GM19372 (cell line): ENCODE results near the gene THAP4.

ENCODE experiments used
- ATAC-seq: cut with Tn5 transposase; IDR thresholded peaks from one replicate; pipeline ENCODE4 v1.9.1; 2021; ENCODE audit warnings: mild to moderate bottlenecking, low read depth, moderate library complexity; ENCODE audit not compliant: unreplicated experiment

Gene THAP4

GRCh38 chr2:241637018-241637794, at the start of gene THAP4, which contains the start of gene ATG4B:
TSS of gene THAP4 (minus strand) at chr2:241637158. CDS start at chr2:241637017, 141 bp downstream.
TSS of gene ATG4B (plus strand) at chr2:241637693. CDS start at chr2:241637715, 22 bp downstream.
- peak; percentile 61 for ATAC-seq

GRCh38 chr2:241686324-241686649, 49.3 kb upstream of the THAP4 start:
- ATAC-seq, result peak; percentile 4

DNA sequence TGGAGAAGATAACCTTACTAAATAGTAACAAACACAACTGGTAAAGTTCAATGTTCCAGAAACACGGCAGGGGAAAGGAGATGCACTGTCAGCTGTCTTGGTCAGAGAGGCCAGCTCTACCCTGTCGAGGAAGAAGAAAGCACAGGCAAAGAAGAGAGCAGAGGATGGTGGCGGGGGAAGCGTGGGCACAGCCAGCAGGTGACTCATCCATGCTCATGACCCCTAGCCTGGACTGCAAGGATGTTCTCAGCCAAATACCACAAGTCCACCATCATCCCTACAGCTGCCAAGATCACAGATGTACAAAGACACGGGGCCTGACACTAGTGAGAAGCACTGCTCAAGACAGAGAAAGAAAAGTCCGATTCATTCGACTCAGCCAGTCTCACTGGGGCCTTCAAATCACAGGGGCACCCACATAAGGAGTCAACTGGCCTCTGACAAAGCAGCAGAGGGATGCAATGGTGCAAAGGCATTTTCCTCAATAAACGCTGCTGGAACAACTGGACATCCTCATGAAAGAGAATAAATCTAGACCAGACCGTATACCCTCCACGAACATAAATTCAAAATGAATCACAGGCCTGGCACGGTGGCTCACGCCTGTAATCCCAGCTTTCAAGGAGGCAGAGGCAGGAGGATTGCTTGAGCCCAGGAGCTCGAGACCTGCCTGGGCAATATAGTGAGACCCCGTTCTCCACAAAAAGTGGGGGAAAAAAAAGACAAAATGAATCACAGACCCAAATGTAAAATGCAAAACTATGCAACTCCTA, 44.1 kb upstream of the THAP4 start:
- ATAC-seq, result no peak

- ATAC-seq, result no peak
Measured at GRCh38 chr2:241680044-241680443, 43.1 kb upstream of the THAP4 start.

DNA sequence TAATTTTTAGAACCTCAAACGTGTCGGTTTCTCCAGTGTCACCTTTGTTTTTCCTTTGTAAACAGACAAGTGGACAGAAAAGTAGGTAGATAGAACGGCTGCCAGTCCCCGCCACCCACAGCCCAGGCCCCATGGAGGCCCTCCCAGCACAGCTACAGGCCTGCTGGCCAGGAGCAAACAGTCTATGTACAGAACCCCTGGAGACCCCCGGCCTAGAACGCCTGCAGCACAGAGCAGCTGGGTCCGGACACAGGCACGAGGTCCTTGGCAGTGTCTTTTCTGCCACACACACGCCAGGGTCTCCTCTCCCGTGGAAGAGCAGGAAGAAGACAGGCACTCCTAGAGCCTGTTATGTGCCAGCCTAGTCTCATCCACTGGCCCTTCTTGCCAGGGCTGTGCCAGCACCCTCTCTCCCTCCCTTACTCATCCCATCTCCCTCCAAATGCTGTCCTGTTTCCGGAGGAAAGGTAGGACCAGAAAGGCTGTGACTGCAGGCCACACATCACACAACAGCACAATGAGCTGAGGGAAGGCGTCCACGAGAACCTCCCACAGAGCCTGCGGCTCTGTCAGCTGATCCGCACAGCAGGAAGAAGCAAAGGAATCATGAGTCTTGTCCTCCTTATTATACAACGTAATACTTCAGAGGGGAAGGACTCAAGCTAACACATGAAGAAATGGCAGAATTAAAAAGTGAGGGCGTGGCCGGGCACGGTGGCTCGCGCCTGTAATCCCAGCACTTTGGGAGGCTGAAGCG, 42.0 kb upstream of the THAP4 start:
- no peak for ATAC-seq

DNA sequence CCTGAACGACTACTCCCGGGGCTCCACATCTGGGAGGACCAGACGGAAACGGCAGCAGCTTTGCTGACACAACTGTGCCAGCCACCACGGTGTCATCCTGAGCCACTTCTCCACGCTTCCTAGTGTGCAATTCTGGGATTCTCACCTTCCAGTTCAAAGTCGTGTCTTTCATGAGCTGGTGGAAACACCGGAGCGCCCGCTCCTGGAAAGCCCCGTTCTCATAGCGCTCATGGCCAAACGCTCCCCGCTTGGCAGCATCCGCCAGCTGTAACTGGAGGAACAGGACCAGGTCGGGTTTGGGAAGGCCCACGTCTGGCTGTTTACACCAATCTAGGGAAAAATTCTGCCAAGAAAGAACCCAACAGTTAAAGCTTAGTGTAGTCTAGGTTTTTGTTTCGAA, 41.3 kb upstream of the THAP4 start:
- ATAC-seq, result no peak

- ATAC-seq, result no peak
Measured at GRCh38 chr2:241677392-241677791, 40.4 kb upstream of the THAP4 start.

- ATAC-seq, result no peak
Measured at GRCh38 chr2:241676665-241677064, 39.7 kb upstream of the THAP4 start.

DNA sequence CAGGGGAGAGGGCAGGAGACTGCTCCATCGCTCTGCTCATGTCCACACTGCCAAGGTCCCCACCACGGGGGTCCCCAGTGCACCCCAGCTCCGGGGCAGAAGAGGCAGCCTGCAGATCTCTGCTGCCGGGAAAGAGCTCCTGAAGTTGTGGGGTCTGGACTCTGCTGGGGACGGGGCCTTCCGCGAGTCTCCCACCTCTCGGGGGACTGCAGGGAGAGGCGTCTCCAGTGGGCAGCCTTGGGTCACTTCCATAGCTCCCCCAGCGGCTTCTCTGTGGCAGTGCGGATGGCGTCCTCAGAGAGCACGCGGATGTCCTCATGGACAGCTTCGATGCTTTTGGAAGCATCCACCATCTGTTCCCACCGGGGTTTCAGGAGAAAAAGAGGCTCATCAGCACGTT, 38.9 kb upstream of the THAP4 start:
- no peak for ATAC-seq

DNA sequence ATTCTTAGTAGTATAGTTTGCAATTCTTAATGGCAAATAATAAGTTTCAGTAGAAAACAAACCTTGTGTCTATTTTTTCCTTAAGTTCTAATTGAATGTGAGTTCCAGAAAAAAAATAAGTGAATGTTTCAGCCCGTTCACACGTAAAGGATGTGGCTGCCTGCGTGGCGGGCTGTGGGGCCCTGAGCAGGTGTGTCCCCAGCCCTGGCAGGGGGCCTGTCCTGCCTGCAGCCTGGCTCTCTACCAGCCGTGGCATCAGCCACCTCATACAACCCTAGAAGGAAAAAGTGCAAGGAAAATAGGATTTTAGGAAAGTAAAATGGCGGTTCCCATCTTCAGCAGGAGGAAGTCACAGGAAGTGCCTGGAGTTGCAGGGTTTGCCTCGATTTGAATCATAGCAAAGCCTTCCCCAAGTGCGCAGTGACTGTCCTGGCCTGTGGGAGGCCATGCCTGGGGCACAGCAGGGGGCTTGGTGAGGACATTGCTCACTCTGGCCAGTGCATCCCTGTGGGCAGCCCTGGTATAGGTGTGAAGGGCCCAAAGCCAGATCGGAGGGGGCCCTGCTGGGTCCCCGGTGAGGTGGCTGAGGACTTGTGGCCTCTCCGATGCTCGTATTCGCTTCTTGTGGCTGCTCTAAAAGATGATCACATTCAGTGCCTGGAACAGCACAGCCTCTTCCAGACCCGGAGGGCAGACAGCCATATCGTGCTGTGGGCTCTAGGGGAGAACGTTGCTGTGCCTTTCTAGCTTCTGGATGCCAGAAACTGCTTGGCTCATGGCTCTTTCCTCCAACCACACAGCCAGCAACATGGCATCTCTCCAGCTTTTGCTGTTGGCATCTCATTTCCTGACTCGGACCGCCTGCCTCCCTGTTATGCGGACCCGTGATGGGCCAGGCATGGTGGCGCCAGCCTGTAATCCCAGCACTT, 37.1 kb upstream of the THAP4 start:
- ATAC-seq, result no peak

DNA sequence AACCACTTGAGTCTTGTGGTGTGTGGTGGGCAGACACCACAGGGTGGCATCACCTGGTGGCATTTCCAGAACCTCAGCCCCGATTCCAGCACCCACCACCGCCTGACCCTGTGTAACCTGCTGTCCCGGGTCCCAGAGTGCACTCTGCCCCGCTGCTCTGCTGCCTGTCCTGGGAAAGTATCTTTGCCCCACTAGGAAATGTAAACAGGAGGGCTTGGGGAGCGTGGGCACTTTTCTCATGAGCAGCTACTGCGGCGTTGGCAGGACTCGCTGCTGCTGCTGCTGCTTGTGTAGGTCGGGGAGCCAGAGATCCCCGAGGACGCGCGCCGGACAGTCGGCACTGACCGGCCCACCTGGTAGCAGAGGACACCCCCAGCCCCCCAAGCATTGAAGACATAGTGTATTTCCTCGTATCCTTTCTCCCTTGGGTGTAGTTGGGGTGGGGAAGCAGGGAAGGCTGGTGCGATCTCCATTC, 36.3 kb upstream of the THAP4 start:
- no peak for ATAC-seq

DNA sequence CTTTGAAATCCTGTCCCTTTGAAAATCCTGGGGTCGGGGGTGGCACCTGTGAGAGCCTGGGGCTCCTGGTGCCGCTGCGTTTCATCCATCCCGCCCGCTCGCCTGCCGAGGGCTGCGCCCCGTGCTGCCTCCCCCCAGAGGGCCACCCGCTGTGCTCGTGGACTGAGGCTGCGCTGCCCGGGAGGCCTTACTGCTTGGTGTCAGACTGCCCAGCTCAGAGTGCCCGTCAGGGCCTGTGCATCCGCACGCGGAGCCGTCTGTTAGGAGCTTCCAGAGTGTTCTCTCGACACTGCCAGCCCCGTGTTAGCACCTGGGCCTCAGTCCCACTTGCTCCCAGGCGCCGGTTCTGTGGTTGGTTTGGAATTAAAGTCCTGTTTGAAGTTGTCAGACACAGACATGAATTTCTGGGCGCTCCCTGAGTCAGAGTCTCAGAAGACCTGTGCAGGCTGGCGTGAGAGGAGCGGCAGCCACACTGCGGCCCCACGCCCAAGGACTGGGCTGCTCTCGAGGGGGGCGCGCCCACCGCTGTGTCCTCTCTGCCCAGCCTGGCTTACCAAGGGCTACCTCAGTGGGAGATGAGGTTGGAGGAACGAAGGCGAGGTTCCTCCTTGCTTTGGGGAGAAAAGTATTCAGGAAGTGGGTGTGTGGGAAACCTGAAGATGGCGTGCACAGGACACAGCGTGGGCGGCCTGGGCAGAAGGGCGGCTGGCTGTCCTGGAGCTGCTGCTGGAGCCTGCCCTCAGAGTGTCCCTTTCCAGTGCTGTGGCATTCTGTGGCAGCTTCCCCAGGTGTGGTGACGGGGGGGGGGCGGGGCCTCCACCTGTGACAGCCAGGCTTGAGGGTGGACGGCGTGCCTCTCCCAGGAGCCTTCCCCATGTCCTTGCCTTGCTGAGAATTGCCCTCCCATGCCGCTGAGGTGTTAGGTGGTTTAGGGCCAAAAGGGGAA, 35.6 kb upstream of the THAP4 start:
- no peak for ATAC-seq

GRCh38 chr2:241671457-241672240, 34.7 kb upstream of the THAP4 start:
- no peak for ATAC-seq

DNA sequence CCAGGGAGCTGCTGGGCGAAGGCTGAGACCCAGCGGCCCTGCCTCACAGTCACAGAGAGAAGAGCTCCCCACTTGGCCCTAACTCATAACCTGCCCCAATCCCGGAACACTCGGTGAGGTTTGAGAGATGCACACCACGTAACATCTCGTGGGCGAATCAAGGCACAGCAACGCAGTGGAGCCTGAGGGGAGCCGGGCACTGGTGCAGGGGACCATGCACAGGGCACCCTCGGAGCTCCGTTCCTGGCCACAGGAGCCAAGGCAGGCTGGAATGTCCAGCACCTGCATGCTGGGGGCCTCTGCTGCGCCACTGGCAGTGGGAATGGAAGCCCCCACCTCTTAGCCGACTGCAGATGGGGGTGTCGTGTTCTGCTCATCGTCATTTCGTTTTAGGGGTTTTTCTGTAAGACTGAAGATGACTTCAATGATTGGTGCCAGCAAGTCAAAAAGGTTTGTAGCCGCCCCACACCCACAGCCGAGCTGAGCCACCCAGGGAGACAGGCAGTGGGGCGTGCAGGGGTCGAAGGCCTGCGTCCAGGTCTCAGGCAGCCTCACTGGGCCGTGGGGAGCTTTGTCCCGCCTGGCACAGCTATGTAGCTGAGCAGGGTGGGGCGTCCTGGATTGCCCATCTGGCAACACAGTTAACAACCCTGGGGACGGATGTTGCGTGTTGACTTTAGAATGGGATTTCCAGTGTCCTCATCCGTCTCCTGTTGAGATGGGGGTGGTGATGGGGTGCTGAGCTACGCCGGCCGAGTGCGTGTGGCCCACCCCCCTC, 33.6 kb upstream of the THAP4 start:
- ATAC-seq, result no peak

GRCh38 chr2:241668839-241669238, 31.9 kb upstream of the THAP4 start:
- no peak for ATAC-seq

DNA sequence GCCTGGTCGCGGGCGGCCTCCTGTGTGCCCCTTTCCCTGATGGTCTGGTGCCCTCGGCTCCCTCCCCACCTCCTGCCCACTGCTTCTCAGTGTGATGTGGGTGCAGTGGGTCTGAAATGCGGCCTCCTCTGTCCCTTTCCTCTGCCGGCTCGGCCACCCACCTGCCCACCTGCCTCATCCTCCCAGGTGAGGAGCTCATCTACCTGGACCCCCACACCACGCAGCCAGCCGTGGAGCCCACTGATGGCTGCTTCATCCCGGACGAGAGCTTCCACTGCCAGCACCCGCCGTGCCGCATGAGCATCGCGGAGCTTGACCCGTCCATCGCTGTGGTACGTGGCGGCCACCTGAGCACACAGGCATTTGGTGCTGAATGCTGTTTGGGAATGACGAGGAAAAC, 31.4 kb upstream of the THAP4 start:
- ATAC-seq, result no peak

- no peak for ATAC-seq
Measured at GRCh38 chr2:241666627-241667400, 29.9 kb upstream of the THAP4 start.
